Measurements from ENCODE around the gene TMBIM1. TPM values are rescaled to one million over a fixed set of nuclear protein-coding genes. Genes with fewer than 3 reads are reported as not detected.

TMBIM1 gene
- total RNA-seq, 1 experiment from 2014 or later = 187 TPM

- peaks cover 69% of the 10 kb centered on the region for H3K79me2 ChIP-seq (ENCODE audit: low read depth)
- peak overlapping the region; percentile 96; the same call in 1 of the 2 replicates for H3K27ac ChIP-seq
- intact Hi-C loops (cut with micrococcal nuclease; ENCODE audit: unreplicated experiment) = loop anchor here (5.0 kb wide), 1 partner anchor 278 kb away; the partner anchor contains the start of genes CNOT9 and USP37
- H3K9me3 ChIP-seq (ENCODE audit: insufficient read depth, low read depth) = no peaks in the 10 kb centered on the region
- H3F3A ChIP-seq (ENCODE audit: insufficient read depth, low read depth) = peaks cover 63% of the 10 kb centered on the region
- ChIA-PET POLR2A (ENCODE audit: unreplicated experiment) (interaction anchor here (0.5 to 0.9 kb wide), 3 partner anchors 27 to 1373 kb away, joined by 3 to 16 read pairs (median 3); no protein-coding TSS in a partner anchor), CTCF (interaction anchor here (1.0 to 4.5 kb wide), 2 partner anchors 17 to 106 kb away, joined by 4 to 26 read pairs; no protein-coding TSS in a partner anchor)
- H3K4me2 ChIP-seq = peak overlapping the region; percentile 99
- no peak for DNase-seq
- H3K4me3 ChIP-seq = peak overlapping the region; percentile 89; the same call in 1 of the 2 replicates
- peaks cover 86% of the 10 kb centered on the region for H3K4me1 ChIP-seq (replicated peaks; ENCODE audit: insufficient read depth)
- H3K36me3 ChIP-seq (ENCODE audit: low read depth) = no peaks in the 10 kb centered on the region
- BruUV-seq (replicated peaks) = no TSS peak
- no peak for TF ChIP-seq CTCF (conservative IDR thresholded peaks at IDR 0.05)
- TF ChIP-seq EZH2 (IDR thresholded peaks at IDR 0.05; ENCODE audit: low read depth) = no peak
- peaks cover 3% of the 10 kb centered on the region; the same call in 1 of the 2 replicates for H4K20me1 ChIP-seq (ENCODE audit: insufficient read depth)
- H3K9me2 ChIP-seq (ENCODE audit: insufficient read depth) = no peaks in the 10 kb centered on the region
- H3K27me3 ChIP-seq (ENCODE audit: insufficient read depth, low read depth) = no peaks in the 10 kb centered on the region
- H2AFZ ChIP-seq = no peak overlapping the region
Observed at GRCh38 chr2:218289639-218290315, 2.5 kb downstream of the TMBIM1 start.

DNA sequence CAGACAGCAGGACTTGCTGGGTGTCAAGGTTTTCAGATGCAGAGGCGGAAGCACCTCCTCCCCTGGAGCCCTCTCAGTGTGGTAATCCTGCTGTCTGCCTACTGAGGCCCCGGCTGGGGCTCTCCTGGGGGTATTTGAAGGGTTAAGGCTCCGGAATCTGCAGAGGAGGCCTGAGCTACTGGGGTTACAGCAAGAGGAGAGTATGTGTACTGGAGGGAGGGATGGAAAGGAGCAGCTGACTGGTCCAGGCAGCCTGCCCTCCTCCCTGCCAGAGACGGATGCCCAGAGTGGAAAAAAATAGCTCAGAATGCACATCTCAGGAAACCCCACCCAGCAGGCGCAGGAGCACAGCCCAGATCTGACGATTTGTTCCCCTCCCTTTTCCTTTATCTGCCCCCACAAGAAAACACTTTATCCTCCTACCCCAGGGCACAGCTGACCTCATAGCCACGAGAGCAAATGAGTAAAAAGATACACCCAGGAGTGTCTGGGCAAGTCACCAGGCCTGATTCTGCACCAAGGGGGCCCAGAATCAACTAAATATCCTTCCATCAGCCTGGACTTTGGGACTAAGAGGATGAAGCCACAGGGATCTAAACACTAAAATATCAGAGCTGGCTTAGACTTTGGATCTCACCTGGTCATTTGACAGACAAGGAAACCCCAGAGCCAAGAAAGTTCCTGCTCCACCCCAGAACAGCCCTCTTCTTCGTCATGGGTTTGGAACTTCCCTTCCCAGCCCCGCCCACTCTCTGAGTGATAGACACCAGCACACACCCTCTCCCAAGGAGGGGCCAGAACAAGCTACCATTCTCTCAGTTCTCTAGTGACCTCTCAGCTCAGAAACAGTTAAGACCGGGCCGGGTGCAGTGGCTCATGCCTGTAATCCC, 5.5 kb downstream of the TMBIM1 start:
- Histone ChIP-seq H2AFZ (no peak overlapping the region), H3K9me3 (ENCODE audit: insufficient read depth, low read depth) (no peaks in the 10 kb centered on the region), H3K27me3 (ENCODE audit: insufficient read depth, low read depth) (no peaks in the 10 kb centered on the region), H3K27ac (peak overlapping the region; percentile 98), H3F3A (ENCODE audit: insufficient read depth, low read depth) (peaks cover 70% of the 10 kb centered on the region), H3K4me2 (peak overlapping the region; percentile 94), H3K4me3 (peak overlapping the region; percentile 56), H3K4me1 (replicated peaks; ENCODE audit: insufficient read depth) (peaks cover 91% of the 10 kb centered on the region), H3K9me2 (ENCODE audit: insufficient read depth) (no peaks in the 10 kb centered on the region), H3K79me2 (ENCODE audit: low read depth) (peaks cover 88% of the 10 kb centered on the region), H4K20me1 (ENCODE audit: insufficient read depth) (peaks cover 3% of the 10 kb centered on the region; the same call in 1 of the 2 replicates), H3K36me3 (ENCODE audit: low read depth) (no peaks in the 10 kb centered on the region)
- POLR2A ChIA-PET (ENCODE audit: unreplicated experiment) = interaction anchor here (0.6 to 1.5 kb wide), 10 partner anchors 12 to 609 kb away, joined by 3 to 14 read pairs (median 5); partner anchors contain the start of genes AAMP, CTDSP1 and PNKD
- TSS peak; percentile 2 for BruUV-seq (replicated peaks)
- peak; percentile 89 to 93 for DNase-seq
- intact Hi-C loops (cut with micrococcal nuclease; ENCODE audit: unreplicated experiment) = loop anchor here (1.0 kb wide), 1 partner anchor 15 kb away; no protein-coding TSS in a partner anchor
- TF ChIP-seq EZH2 (IDR thresholded peaks at IDR 0.05; ENCODE audit: low read depth) (no peak), CTCF (conservative IDR thresholded peaks at IDR 0.05) (no peak)
- CTCF ChIA-PET = interaction anchor here (0.6 to 2.9 kb wide), 6 partner anchors 9 to 161 kb away, joined by 3 to 13 read pairs (median 6); no protein-coding TSS in a partner anchor

DNA sequence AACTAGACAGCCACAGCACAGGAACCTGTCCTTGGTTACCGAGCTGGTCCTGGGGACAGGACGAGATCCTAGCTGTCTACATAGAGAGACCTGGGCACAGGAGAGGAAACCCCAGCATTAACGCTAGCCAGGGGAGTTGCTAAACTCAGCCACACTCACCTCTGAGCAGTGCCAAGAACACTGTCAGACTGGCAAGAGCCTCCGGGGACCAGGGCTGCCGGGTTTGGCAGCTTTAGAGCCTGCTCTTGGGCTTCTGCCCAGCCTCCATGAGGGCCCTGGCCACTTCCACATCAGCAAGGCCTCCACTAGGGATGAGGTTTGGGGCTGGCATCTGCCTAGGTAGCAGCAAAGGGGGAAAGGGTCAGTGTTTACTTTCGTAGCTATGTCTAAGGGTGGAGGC, 6.7 kb downstream of the TMBIM1 start:
- intact Hi-C loops (cut with micrococcal nuclease; ENCODE audit: unreplicated experiment) = no loop called here
- DNase-seq = peak in 1 of 2 experiments; percentile 46

More for the DNA sequence above, 6.7 kb downstream of the TMBIM1 start:
- peaks cover 88% of the 10 kb centered on the region for H3K79me2 ChIP-seq (ENCODE audit: low read depth)
- peaks cover 94% of the 10 kb centered on the region for H3K4me1 ChIP-seq (replicated peaks; ENCODE audit: insufficient read depth)
- POLR2A ChIA-PET (ENCODE audit: unreplicated experiment) = interaction anchor here (0.5 kb wide), 1 partner anchor 705 kb away, joined by 7 read pairs; no protein-coding TSS in a partner anchor
- peaks cover 3% of the 10 kb centered on the region; the same call in 1 of the 2 replicates for H4K20me1 ChIP-seq (ENCODE audit: insufficient read depth)
- TF ChIP-seq CTCF (conservative IDR thresholded peaks at IDR 0.05) (no peak), EZH2 (IDR thresholded peaks at IDR 0.05; ENCODE audit: low read depth) (no peak)
- no peak overlapping the region for H2AFZ ChIP-seq
- CTCF ChIA-PET = interaction anchor here (2.9 kb wide), 1 partner anchor 13 kb away, joined by 13 read pairs; no protein-coding TSS in a partner anchor
- peak overlapping the region; percentile 98 for H3K27ac ChIP-seq
- H3K4me3 ChIP-seq = peak overlapping the region; percentile 56
- peaks cover 76% of the 10 kb centered on the region for H3F3A ChIP-seq (ENCODE audit: insufficient read depth, low read depth)
- peak overlapping the region; percentile 94 for H3K4me2 ChIP-seq
- no peaks in the 10 kb centered on the region for H3K9me3 ChIP-seq (ENCODE audit: insufficient read depth, low read depth)
- BruUV-seq (replicated peaks) = no TSS peak
- H3K36me3 ChIP-seq (ENCODE audit: low read depth) = peaks cover 8% of the 10 kb centered on the region; the same call in 1 of the 2 replicates
- no peaks in the 10 kb centered on the region for H3K27me3 ChIP-seq (ENCODE audit: insufficient read depth, low read depth)
- no peaks in the 10 kb centered on the region for H3K9me2 ChIP-seq (ENCODE audit: insufficient read depth)
